Esophagus muscularis mucosa (tissue), 4 donors: ENCODE measurements around the gene ROBO2. TPM values are rescaled to one million over a fixed set of nuclear protein-coding genes. Genes with fewer than 3 reads are reported as not detected.

ENCODE experiments used
- DNase-seq: peaks from one replicate; pipeline ENCODE4 v3.0.0-alpha.2; 2017; ENCODE audit errors: extremely low spot score
- H3K27ac ChIP-seq, 4 donors: fragments of 200-600 bp; sonication (generic); replicated peaks in 1 of 4; 1 replicate in 3 of 4; 2 replicates in 1 of 4; pipeline ENCODE4 v1.5.1; 2016 to 2019; ENCODE audit warnings: mild to moderate bottlenecking in 1 of 4
- H3K27me3 ChIP-seq, 4 donors: fragments of 200-600 bp; sonication (generic); one replicate each; pipeline versions ENCODE4 v1.5.1 to v1.6.0; 2016 to 2019
- H3K36me3 ChIP-seq, 4 donors: fragments of 200-600 bp; sonication (generic); one replicate each; pipeline ENCODE4 v1.5.1; 2016 to 2019
- H3K4me1 ChIP-seq, 4 donors: fragments of 200-600 bp; sonication (generic); one replicate each; pipeline ENCODE4 v1.5.1; 2016 to 2019
- H3K4me3 ChIP-seq, 4 donors: fragments of 200-600 bp; sonication (generic); 1 replicate in 2 of 4; 2 replicates in 2 of 4; pipeline ENCODE4 v1.5.1; 2016 to 2019; ENCODE audit warnings: mild to moderate bottlenecking in 4 of 4, moderate library complexity in 1 of 4
- H3K9me3 ChIP-seq, 4 donors: fragments of 200-600 bp; sonication (generic); 1 replicate in 3 of 4; 2 replicates in 1 of 4; pipeline ENCODE4 v1.5.1; 2016 to 2019
- CTCF ChIP-seq, 3 experiments: fragments of 200-600 bp in 2 of 3; fragments of 450-650 bp in 1 of 3; sonication (generic) in 2 of 3; IDR thresholded peaks; one replicate each; pipeline ENCODE4 v1.5.1; 2017 to 2019; ENCODE audit warnings: antibody characterized with exemption in 3 of 3, mild to moderate bottlenecking in 2 of 3, moderate library complexity in 1 of 3
- EP300 ChIP-seq: sonication (generic); formaldehyde crosslinking; IDR thresholded peaks from one replicate; pipeline ENCODE4 v1.6.1; 2017; ENCODE audit warnings: antibody characterized with exemption
- POLR2A ChIP-seq: fragments of 450-650 bp; IDR thresholded peaks from one replicate; pipeline ENCODE4 v1.6.1; 2017; ENCODE audit warnings: antibody characterized with exemption, moderate library complexity, mild to moderate bottlenecking, low read depth
- POLR2AphosphoS5 ChIP-seq, 2 donors: sonication (generic); formaldehyde crosslinking; IDR thresholded peaks; one replicate each; pipeline ENCODE4 v1.6.1; 2017; ENCODE audit warnings: antibody characterized with exemption in 2 of 2
- WGBS: methylation state at CpG from one replicate; pipeline ENCODE4 v1.1.5; 2018; 5-methylcytosine and 5-hydroxymethylcytosine counted together
- intact Hi-C: fragments of 100-400 bp; cut with DNase I; formaldehyde crosslinking; loops from one replicate; pipeline ENCODE4 v1.15.1; 2023
- total RNA-seq, 4 donors: library from RNA; depleted of rRNA; stranded (reverse); fragments of >200 nt; gene quantifications; one replicate each; pipeline versions ENCODE4 v1.1.0 to v1.2.1, GENCODE V29; 2016

ROBO2 gene
- total RNA-seq, 4 donors from 2014 or later: 0.83 to 2.1 (median 1.3) TPM

- Histone ChIP-seq H3K27me3 (no peaks in the 10 kb centered on the region), H3K36me3 (no peaks in the 10 kb centered on the region), H3K4me1 (no peaks in the 10 kb centered on the region), H3K4me3 (no peak overlapping the region), H3K9me3 (no peaks in the 10 kb centered on the region), H3K27ac (no peak overlapping the region)
- 90% methylated on average over 12 of the region's 12 CpGs for WGBS
- no peak for TF ChIP-seq POLR2AphosphoS5 (IDR thresholded peaks at IDR 0.05)
- TF ChIP-seq EP300: no peak
- no peak for TF ChIP-seq CTCF (IDR thresholded peaks at IDR 0.05)
- no peak for DNase-seq
- intact Hi-C loops: no loop called here
Observed at GRCh38 chr3:77096966-77097890, 57.3 kb downstream of the ROBO2 start.

- no peaks in the 10 kb centered on the region for H3K27me3 ChIP-seq
- no peaks in the 10 kb centered on the region for H3K4me1 ChIP-seq
- H3K27ac ChIP-seq: no peak overlapping the region
- H3K36me3 ChIP-seq: no peaks in the 10 kb centered on the region
- WGBS: 82% methylated on average over 6 of the region's 6 CpGs
- TF ChIP-seq EP300: no peak
- no peak for TF ChIP-seq CTCF (IDR thresholded peaks at IDR 0.05)
- TF ChIP-seq POLR2AphosphoS5 (IDR thresholded peaks at IDR 0.05): no peak
- no peak for TF ChIP-seq POLR2A
- intact Hi-C loops: no loop called here
- H3K4me3 ChIP-seq: no peak overlapping the region
- DNase-seq: no peak
- H3K9me3 ChIP-seq: no peaks in the 10 kb centered on the region
Observed at GRCh38 chr3:77102951-77103769, 63.3 kb downstream of the ROBO2 start.

DNA sequence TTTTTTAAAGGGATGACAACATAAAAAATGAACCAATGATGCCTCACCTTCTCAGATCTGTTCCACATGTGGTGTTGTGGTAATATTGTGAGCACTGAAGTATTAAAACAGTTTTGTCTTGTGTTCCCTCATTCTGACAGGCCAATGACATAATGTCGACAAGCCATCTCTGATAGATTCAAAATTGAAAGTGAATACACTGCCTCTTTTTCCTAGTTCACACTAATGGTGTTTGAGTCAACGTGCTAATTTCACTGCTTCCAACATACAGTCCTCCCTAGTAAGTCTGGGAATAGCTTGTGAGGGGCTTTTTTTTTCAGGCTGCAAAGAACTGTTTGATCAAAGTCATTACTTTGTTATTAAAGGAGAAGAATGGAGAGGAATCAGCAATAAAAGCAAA is 82.8 kb downstream of the ROBO2 start:
- WGBS: 69% methylated on average over 2 of the region's 2 CpGs
- Histone ChIP-seq H3K4me1 (no peaks in the 10 kb centered on the region), H3K27me3 (no peaks in the 10 kb centered on the region), H3K36me3 (no peaks in the 10 kb centered on the region), H3K27ac (no peak overlapping the region), H3K9me3 (no peaks in the 10 kb centered on the region), H3K4me3 (no peak overlapping the region)
- no peak for DNase-seq
- intact Hi-C loops: no loop called here
- no peak for TF ChIP-seq POLR2A
- TF ChIP-seq POLR2AphosphoS5 (IDR thresholded peaks at IDR 0.05): no peak
- TF ChIP-seq EP300: no peak
- TF ChIP-seq CTCF (IDR thresholded peaks at IDR 0.05): no peak

GRCh38 chr3:77125966-77126365 is 86.1 kb downstream of the ROBO2 start:
- WGBS: 61% methylated on average over 3 of the region's 3 CpGs

More at GRCh38 chr3:77125966-77126365, 86.1 kb downstream of the ROBO2 start:
- no peak overlapping the region for H3K27ac ChIP-seq
- H3K27me3 ChIP-seq: no peaks in the 10 kb centered on the region
- no peak for DNase-seq
- no peak overlapping the region for H3K4me3 ChIP-seq
- H3K36me3 ChIP-seq: no peaks in the 10 kb centered on the region
- TF ChIP-seq CTCF (IDR thresholded peaks at IDR 0.05): no peak
- no peak for TF ChIP-seq POLR2AphosphoS5 (IDR thresholded peaks at IDR 0.05)
- TF ChIP-seq POLR2A: no peak
- no peak for TF ChIP-seq EP300
- H3K4me1 ChIP-seq: no peaks in the 10 kb centered on the region
- intact Hi-C loops: no loop called here
- H3K9me3 ChIP-seq: no peaks in the 10 kb centered on the region
